ENCODE data around the gene NRG2.

The NRG2 gene

DNA sequence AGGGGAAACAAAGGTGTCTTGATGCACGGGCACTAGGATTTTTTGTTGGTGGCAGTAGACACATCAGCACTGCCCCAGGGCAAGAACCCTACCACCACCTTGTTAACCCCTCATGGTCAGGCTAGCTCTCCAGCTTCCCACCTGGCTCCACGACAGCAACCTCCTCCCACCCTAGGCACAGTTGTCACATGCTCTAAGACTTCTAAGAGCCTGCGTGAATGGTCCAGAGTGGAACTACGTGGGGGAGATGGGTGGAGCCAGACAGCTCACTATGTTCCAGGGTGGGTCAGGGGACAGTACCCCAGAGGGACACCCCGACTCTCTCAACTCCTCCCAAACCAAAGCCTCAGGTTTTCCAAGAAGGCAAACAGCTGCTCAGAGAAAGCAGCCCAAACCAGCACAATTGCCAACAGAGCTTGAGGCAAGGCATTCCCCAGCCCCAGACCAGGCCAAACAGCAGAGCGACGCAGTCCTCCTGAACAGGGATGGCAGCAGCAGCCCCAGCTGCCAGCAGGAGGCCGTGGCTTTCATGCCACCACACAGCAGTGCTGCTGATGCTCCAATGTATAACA is 78.0 kb downstream of the NRG2 start:
- no peak for DNase-seq

GRCh38 chr5:139964266-139964993 is 78.7 kb downstream of the NRG2 start:
- no peak for DNase-seq

GRCh38 chr5:139962445-139962844 is 80.7 kb downstream of the NRG2 start:
- no peak for DNase-seq

DNA sequence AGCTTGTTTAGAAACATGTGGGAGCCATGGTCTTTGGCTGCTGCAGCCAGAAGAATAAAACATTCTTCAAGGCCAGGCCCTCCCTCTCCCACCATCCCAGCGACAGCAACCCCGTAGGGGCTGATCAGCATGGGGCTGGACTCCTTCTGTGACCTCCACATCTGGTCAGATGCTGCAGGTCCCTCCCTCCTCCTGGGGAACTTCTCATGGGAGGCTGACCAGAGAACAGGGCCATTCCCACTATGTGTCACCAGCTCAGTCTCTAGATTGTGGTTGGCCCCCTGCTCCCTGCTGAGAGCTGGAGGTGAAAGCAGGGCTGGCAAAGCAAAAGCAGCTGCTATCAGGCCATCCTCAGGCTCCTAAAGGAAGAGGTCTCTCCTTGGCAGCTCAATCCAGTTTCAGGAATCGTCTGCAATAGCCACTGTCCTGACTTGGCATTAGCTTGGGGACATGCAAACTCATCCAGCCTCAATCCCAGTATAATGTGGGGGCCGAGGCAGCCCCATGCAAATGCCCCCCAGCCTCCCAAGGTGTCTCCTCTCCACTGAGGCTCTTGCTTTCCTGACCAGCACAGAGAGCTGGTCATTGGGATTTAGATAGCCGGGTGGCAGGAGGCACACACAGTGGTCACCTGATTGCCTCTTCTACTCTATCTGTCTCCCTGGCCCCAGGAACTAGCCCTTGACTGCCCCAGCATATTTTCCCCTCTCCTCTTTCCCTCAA is 81.5 kb downstream of the NRG2 start:
- no peak for DNase-seq

- no peak for DNase-seq
Observed at GRCh38 chr5:139960723-139961383, 82.2 kb downstream of the NRG2 start.

GRCh38 chr5:139958432-139959148 is 84.5 kb downstream of the NRG2 start:
- DNase-seq, result no peak

DNA sequence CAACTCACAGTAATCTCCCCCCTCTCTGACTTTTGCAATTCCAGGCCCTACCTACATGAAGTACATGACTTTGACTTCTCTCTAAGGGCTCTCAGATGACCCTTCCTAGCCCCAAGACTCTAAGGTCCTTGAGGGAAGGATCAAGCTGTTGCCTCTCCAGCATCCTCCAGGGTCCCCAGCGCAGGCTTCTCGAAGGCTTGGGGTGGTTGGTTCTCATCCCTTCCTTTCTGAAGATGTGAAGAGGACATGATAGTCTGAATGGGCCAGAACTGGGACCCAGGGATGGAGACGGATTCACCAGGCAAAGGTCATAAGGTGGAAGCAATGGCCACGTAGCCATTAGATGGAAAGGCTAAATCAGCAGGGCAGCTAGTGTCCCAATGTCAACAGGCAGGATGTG is 86.8 kb downstream of the NRG2 start:
- no peak for DNase-seq

DNA sequence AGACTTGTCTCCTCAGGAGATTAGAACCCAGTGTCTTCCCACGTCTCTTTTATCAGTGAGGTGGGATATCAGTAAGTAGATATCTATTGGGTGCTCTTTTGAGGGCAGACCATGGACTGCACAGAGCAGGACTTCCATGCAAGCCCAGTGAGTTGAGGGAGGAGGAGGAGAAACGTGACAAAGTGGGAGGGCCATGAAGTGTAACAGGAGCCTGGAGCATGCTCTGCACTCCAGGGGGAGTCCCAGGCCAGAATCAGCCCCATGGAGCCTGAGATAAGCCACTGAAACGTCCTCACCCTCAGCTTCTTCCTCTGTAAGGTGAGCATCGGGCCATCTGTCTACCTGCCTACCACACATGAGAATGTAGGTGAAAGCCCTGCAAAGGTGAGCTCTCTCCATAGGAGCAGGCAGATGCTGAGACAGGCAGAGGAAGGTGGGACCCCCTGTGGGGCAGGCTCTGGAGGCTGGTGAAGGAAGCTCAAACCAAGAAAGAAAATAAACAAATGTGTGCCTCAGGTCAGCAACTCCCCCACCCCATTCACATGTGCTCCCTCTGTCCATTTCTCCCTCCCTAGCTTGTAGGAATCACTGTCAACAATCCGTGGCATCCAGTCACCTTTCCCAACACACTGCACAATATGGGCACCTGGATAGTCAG is 87.4 kb downstream of the NRG2 start:
- DNase-seq, result no peak

DNA sequence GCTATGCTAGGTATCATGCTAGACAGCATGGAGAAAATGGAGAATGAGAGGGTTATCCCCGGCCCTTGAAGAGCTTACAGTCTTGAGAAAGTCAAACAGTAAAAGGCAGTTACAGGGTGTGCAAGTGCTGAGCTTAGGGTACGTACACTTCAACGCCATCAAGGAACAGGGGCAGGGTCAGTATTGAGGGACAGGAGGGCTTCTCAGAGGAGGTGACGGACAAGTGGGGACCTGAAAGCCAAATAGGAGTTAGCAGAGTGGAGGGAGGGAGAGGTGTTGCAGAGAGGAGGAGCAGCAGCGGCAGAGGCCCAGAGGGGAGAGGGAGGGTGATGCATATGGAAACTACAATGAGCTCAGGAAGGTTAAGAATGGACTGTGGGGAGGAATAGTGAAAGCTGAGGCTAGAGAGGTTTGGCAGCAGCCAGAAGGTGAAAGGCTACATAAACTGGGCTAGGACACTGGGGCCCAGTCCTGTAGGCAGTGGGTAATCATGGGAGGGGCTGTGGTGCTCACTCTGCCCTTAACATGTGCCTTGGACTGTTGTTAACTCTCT is 88.0 kb downstream of the NRG2 start:
- no peak for DNase-seq

DNA sequence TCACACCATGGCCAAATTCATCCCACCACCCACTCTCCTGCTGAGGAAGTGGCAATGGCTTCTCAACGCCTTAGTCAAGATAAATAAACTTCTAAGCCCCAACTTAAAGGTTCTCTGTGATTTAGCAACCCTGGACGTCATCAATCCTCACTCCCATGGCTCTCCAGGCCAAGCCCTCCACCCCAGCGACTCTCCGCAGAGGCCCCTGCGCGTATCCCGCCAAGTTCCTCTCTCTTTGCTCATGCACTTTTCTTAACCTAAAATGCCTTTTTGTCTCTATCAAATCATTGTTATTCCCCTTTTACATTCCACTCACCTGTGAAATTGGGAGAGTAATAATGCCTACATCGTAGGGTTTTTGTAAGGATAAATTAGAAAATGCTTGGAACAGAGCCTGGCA is 88.6 kb downstream of the NRG2 start:
- DNase-seq, result no peak

- no peak for DNase-seq
Observed at GRCh38 chr5:139954022-139954421, 89.1 kb downstream of the NRG2 start.

- DNase-seq, result no peak
Observed at GRCh38 chr5:139952574-139952973, 90.5 kb downstream of the NRG2 start.

- no peak for DNase-seq
Observed at GRCh38 chr5:139951983-139952382, 91.1 kb downstream of the NRG2 start.

DNA sequence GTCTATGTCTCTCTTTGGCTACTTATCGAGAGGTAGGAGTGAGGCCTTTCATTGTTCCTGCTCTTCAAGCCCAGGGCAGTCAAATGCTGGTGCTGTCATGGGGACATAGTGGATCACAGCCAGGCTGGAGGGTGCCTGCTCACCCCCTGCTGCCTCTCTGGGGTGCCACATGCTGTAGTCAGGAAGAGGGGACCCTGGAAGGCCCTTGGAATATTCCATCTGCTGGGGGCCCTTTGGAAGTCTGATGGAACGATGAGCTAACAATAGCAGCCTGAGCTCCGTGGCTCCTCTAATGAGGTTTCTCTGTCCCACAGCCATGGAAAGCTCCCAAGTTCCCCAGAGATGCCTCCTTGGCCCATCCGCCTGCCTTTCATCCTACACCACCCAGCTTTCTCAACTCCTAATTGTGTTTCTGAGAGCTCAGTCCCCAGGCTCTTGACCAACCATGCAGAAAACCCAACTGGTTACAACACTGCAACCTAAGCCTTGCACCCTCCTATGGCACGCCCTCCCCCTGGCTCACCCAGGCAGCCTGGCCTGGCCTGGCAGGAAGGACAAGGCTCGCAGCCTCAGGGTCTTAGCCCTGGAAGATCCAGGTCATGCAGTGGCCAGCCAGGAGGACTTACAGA is 91.7 kb downstream of the NRG2 start:
- DNase-seq, result no peak

DNA sequence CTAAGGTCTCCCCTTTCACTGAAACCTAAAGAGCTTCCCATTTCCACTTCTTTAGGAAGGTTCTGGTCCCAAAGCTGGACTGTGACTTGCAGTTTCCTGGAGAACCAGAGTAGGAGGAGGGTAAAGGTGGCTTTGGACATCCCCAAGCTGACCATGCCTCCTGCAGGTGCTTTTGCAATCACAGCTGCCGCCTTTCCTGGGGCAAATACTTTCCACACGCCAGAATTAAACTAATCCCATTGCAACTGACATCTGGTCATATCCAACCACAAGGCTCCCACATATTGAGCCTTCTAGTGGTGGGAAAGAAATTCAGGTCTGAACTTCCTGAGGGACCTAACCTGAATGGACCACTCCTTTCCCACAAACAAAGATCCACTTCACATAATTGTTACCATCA is 92.7 kb downstream of the NRG2 start:
- no peak for DNase-seq

DNA sequence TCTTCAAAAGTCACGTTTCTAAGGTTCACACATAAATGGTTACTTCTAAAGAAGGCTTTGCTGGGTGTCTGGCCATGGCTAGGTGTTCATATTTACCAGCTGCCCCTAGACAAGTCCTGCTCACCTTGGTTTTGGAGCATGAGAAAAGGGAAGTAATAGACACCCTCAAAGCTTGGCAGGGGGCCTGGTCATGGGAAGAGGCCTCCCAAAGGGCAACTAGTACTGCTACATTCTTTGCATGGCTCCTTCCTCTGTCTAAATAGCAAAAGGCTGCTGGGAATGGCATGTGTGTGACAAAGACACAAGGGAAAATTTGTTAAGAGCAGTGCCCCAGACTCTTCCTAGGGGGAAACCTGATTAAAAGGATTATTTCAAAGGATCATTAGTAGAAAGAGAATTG is 93.4 kb downstream of the NRG2 start:
- DNase-seq, result no peak

GRCh38 chr5:139947727-139948126 is 95.4 kb downstream of the NRG2 start:
- no peak for DNase-seq

- DNase-seq, result no peak
Observed at GRCh38 chr5:139946440-139946839, 96.7 kb downstream of the NRG2 start.

DNA sequence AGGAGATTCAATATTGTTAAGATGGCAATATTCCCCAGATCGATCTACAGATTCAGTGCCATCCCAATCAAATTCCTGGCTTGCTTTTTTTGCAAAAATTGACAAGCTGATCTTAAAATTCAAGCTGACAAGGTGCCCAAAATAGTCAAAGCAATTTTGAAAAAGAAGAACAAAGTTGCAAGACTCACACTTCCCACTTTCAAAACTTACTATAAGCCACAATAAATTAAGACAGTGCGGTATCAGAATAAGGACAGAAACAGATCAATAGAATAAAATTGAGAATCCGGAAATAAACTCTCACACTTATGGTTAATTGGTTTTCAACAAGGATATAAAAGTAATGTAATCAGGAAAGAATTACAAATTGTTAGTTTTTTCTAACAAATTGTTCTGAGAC is 97.1 kb downstream of the NRG2 start:
- no peak for DNase-seq

- no peak for DNase-seq
Observed at GRCh38 chr5:139942243-139942642, 100.9 kb downstream of the NRG2 start.

DNA sequence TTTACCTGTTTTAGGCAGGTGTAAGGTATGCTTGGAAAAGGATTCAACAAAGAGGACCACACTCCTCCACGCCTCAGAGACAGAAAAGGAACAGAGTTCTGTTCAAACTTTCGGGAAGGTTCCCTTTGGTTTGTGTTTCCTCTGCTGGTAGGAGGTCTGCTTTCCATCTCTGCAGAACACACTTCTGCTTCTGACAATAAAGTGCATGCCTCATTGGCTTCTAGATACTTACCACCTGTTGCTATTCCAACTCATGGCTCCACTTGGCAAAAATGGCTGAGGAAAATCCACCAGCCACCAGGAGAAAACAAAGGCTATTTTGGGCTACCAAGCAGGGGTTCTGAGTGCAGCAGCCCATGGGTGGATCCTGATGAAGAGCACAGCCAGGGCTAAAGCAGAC is 112.7 kb downstream of the NRG2 start:
- no peak for DNase-seq
